Heart left ventricle (tissue), 16 donors: ENCODE data around the gene ADAM15. TPM values are rescaled to one million over a fixed set of nuclear protein-coding genes. Genes with fewer than 3 reads are reported as not detected.

ENCODE experiments used
- ATAC-seq, 4 donors: fragments of 200-7000 bp; cut with Tn5 transposase; one replicate each; pipeline ENCODE4 v1.9.1; 2020 to 2022; ENCODE audit warnings: moderate library complexity in 4 of 4, mild to moderate bottlenecking in 3 of 4, moderate number of reproducible peaks in 1 of 4
- DNase-seq, 5 donors: peaks; one replicate each; pipeline ENCODE4 v3.0.0-alpha.2; 2020
- H3K27ac ChIP-seq, 12 donors: fragments of 200-600 bp; sonication (generic) in 4 of 12; one replicate each; pipeline versions ENCODE4 v1.5.0 to v1.8.0; 2016 to 2022; ENCODE audit warnings: mild to moderate bottlenecking in 2 of 12
- H3K27me3 ChIP-seq, 9 donors: fragments of 200-600 bp; sonication (generic) in 2 of 9; one replicate each; pipeline versions ENCODE4 v1.5.1 to v1.8.0; 2016 to 2022; ENCODE audit warnings: mild to moderate bottlenecking in 3 of 9
- H3K36me3 ChIP-seq, 9 donors: fragments of 200-600 bp; sonication (generic) in 2 of 9; one replicate each; pipeline versions ENCODE4 v1.5.0 to v1.8.0; 2018 to 2022; ENCODE audit warnings: mild to moderate bottlenecking in 2 of 9
- H3K4me1 ChIP-seq, 12 donors: fragments of 200-600 bp; sonication (generic) in 4 of 12; one replicate each; pipeline versions ENCODE4 v1.5.0 to v1.8.0; 2016 to 2022; ENCODE audit warnings: mild to moderate bottlenecking in 3 of 12
- H3K4me3 ChIP-seq, 12 donors: fragments of 200-600 bp; sonication (generic) in 4 of 12; one replicate each; pipeline versions ENCODE4 v1.5.0 to v1.8.0; 2017 to 2022; ENCODE audit warnings: mild to moderate bottlenecking in 9 of 12, moderate library complexity in 4 of 12
- H3K9me3 ChIP-seq, 12 donors: fragments of 200-600 bp; sonication (generic) in 4 of 12; one replicate each; pipeline versions ENCODE4 v1.5.0 to v1.8.0; 2016 to 2022; ENCODE audit warnings: mild to moderate bottlenecking in 1 of 12
- POLR2A ChIP-seq, 2 donors: fragments of 450-650 bp; IDR thresholded peaks; one replicate each; pipeline ENCODE4 v1.6.1; 2017; ENCODE audit warnings: antibody characterized with exemption in 2 of 2, mild to moderate bottlenecking in 2 of 2, moderate library complexity in 2 of 2
- WGBS, 4 donors: extraction: QIAGEN DNeasy Blood & Tissue Kit in 2 of 4; methylation state at CpG; one replicate each; pipeline versions ENCODE4 v1.1.5 to v1.1.7; 2013 to 2018; 5-methylcytosine and 5-hydroxymethylcytosine counted together
- intact Hi-C, 10 donors: fragments of 100-400 bp; cut with DNase I; formaldehyde crosslinking; loops; one replicate each; pipeline versions ENCODE4 v1.11.1 to v1.14.2; 2022
- polyA plus RNA-seq, 2 donors: library from polyadenylated mRNA; stranded (reverse); fragments of 200-250 nt; gene quantifications; one replicate each; pipeline ENCODE4 v1.2.3, GENCODE V29; 2013
- total RNA-seq, 9 donors: library from RNA; depleted of rRNA in 2 of 9; stranded (reverse); fragments of >200 nt in 2 of 9; fragmentation: NEBNext Ultra II Directional in 3 of 9; extraction: Animal tissue kit (Norgen Biotek cat#: 25700) in 3 of 9; gene quantifications; one replicate each; pipeline versions ENCODE4 v1.1.0 to v1.2.4, GENCODE V29; 2016 to 2023
- TF ChIP-seq, protein P1 (sequence below), 12 donors: fragments of 200-600 bp; sonication (generic) in 4 of 12; IDR thresholded peaks; one replicate each; pipeline versions ENCODE4 v1.5.0 to v1.8.0; 2018 to 2022; ENCODE audit warnings: antibody characterized with exemption in 12 of 12, mild to moderate bottlenecking in 5 of 12
- donor health status: ischemic (EF 13 %, LVEDD 7.1; RV severe dilation, severe dysfunction).
- donor health status: healthy with polysubstance abuse.
- donor health status: DM: no; HTN: yes; CAD: no.
- donor health status: DM: no; HTN: no; CAD: no.
- donor health status: ischemic (EF 25% LVEDD 6.9; RV normal size, moderate dysfunction).
- donor health status: ischemic (EF 25% LVEDD 5.7; RV mildly dilated, moderate dysfunction).
- donor health status: healthy.
- donor health status: DM: yes; HTN: yes; CAD: no.
- donor health status: ischemic (EF 35%, LVEDD 5.7; RV mildly dilated, moderate dysfunction).
- donor health status: nonischemic (EF 11% LVEDD 7.7; RV severe dilation, severe dysfunction).
- donor health status: DM: yes; HTN: yes; CAD: no.
- donor health status: PGD.
- donor health status: ischemic (EF 29% LVEDD 5.4; RV normal size, mild dysfunction).
- donor health status: nonischemic (EF 23%, LVEDD 6.1; RV moderate dilation, normal function).

Gene ADAM15
- total and polyA plus RNA-seq, 11 donors: 55.8 to 199 (median 84.2) TPM

DNA sequence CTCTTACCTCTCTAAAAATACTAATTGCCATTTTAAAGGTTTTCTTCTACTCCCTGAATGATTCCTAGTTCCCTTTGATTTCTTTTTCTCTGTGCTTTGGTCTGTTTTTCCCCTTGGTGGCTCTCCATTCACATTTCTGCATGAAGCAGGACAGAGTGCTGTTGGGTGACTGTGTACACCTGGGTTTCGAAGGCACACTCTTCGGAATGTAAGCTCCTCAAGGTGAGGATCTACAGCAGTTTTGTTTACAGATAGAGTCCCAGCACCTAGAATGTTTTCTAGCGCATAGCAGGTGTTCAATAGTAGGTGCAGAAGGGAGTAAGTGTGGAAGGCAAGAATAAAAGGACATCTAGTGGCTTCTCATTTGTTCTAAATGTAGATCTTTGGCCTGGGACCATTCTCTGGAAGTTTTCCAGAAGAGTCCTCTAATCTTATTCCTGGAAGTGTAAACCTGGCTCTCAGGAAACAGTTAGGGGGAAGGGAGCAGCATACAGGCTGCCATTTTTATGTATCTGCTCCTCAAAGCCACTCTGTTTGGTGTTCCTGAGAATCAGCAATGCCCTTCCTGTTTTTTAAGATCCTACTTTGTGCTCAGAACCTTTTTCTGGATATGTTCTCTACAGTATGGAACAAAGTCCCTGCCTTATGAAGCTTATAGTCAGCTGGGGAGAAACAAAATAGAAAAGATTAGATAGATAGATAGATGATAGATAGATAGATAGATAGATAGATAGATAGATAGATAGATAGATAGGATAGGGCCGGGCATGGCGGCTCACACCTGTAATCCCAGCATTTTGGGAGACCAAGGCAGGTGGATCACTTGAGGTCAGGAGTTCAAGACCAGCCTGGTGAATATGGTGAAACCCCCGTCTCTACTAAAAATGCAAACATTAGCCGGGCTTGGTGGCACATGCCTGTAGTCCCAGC, 53.8 kb downstream of the ADAM15 start:
- DNase-seq: no peak
- Histone ChIP-seq H3K27ac (peak overlapping the region in 2 of 12 donors; percentile 9 to 13), H3K9me3 (no peaks in the 10 kb centered on the region), H3K4me1 (peaks cover 0 to 21% (median 10%) of the 10 kb centered on the region in 12 donors), H3K4me3 (no peak overlapping the region), H3K36me3 (no peaks in the 10 kb centered on the region), H3K27me3 (no peaks in the 10 kb centered on the region)
- TF ChIP-seq, protein P1, sequence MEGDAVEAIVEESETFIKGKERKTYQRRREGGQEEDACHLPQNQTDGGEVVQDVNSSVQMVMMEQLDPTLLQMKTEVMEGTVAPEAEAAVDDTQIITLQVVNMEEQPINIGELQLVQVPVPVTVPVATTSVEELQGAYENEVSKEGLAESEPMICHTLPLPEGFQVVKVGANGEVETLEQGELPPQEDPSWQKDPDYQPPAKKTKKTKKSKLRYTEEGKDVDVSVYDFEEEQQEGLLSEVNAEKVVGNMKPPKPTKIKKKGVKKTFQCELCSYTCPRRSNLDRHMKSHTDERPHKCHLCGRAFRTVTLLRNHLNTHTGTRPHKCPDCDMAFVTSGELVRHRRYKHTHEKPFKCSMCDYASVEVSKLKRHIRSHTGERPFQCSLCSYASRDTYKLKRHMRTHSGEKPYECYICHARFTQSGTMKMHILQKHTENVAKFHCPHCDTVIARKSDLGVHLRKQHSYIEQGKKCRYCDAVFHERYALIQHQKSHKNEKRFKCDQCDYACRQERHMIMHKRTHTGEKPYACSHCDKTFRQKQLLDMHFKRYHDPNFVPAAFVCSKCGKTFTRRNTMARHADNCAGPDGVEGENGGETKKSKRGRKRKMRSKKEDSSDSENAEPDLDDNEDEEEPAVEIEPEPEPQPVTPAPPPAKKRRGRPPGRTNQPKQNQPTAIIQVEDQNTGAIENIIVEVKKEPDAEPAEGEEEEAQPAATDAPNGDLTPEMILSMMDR (IDR thresholded peaks at IDR 0.05): no peak
- TF ChIP-seq POLR2A (IDR thresholded peaks at IDR 0.05): no peak
- intact Hi-C loops: no loop called here
- ATAC-seq: peak; percentile 35 to 62 (median 50)
- WGBS, 4 donors: 78 to 82% (median 80%) methylated on average over 7 of the region's 7 CpGs

DNA sequence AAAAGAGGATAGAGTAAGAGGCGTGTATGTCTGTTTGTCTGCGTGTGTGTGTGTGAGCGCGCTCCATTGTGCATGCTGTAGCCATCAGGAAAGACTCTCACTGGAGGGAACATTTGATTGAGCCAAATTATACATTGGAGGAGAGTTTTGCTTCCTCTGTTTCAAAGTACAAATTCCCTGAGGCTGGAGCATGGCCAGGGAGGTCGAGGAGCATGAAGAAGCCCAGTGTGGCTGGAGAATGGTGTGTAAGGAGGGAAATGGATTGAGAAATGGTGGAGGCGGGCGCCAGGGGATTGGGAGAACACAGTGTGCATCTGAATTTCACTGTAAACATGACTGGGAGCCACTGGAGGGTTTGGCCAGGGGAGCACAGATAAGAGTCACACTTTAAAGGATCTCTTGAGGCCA, 54.5 kb downstream of the ADAM15 start:
- H3K27ac ChIP-seq: peak overlapping the region in 1 of 12 donors; percentile 9
- DNase-seq: peak in 1 of 5 donors; percentile 47
- 52 to 69% (median 59%) methylated on average over 7 of the region's 7 CpGs for WGBS, 4 donors

DNA sequence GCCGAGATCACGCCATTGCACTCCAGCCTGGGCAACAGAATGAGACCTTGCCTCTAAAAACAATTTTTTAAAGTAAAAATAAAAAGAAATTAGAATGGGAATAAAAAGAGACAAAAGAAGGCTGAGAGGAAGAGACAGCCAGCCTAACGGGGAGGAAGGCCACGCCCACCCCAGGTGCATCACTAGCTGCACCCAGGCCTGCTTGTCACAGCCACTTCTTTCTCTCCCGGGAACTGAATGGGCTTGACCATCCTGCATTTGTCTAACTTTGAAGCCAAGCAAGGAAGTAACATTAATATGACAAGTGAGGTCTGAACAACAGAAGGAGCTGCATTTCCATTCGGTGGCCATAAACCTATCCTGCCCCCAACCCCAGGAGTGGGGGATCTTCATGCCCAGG, 55.7 kb downstream of the ADAM15 start:
- no peaks in the 10 kb centered on the region for H3K36me3 ChIP-seq
- DNase-seq (no peak), ATAC-seq (no peak)
- TF ChIP-seq, protein P1 (IDR thresholded peaks at IDR 0.05): no peak
- no peak for TF ChIP-seq POLR2A (IDR thresholded peaks at IDR 0.05)
- no peaks in the 10 kb centered on the region for H3K9me3 ChIP-seq
- H3K27me3 ChIP-seq: no peaks in the 10 kb centered on the region
- no peak overlapping the region for H3K4me3 ChIP-seq
- intact Hi-C loops: no loop called here
- no peak overlapping the region for H3K27ac ChIP-seq
- WGBS, 4 donors: 75 to 80% (median 77%) methylated on average over 6 of the region's 6 CpGs
- H3K4me1 ChIP-seq: peaks cover 0 to 15% (median 10%) of the 10 kb centered on the region in 12 donors

More for the DNA sequence above, 54.5 kb downstream of the ADAM15 start:
- no peaks in the 10 kb centered on the region for H3K27me3 ChIP-seq
- H3K4me3 ChIP-seq: no peak overlapping the region
- H3K9me3 ChIP-seq: no peaks in the 10 kb centered on the region
- H3K36me3 ChIP-seq: no peaks in the 10 kb centered on the region
- TF ChIP-seq, protein P1 (IDR thresholded peaks at IDR 0.05): no peak
- no peak for TF ChIP-seq POLR2A (IDR thresholded peaks at IDR 0.05)
- intact Hi-C loops: no loop called here
- peaks cover 0 to 21% (median 10%) of the 10 kb centered on the region in 12 donors for H3K4me1 ChIP-seq
- peak; percentile 41 to 69 (median 56) for ATAC-seq
